ENCODE measurements around the gene MLLT3. TPM values are rescaled to one million over a fixed set of nuclear protein-coding genes. Genes with fewer than 3 reads are reported as not detected.

MLLT3 gene
- total and polyA plus RNA-seq, 2 of the 13 experiments (the other 11 are each of a cell fraction or from before 2014, with no cell fraction given), result 12.3 to 12.6 TPM

DNA sequence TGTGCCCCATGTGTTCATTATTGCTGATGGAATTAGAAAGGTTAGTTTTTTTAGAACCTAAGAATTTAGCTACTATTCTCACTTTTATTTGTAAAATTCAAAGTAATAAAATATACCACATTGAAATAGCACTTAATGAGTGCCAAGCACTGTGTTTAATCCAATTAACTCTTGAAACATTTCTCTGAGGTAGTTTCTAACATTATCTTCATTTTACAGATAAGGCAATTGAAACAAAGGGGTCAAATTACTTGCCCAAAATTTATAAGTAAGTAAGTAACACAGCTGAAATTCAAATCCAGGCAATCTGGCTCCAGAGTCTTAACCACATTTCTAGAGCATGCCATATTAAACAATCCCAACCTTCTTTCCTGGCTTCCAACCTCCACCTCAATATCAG is 84.2 kb downstream of the MLLT3 start:
- Histone ChIP-seq H3K36me3 (replicated peaks in 1 of 2; ENCODE audit: control insufficient read depth in 1 of 2, insufficient read depth in 2 of 2, low read length in 2 of 2) (no peaks in the 10 kb centered on the region), H3K4me3 (replicated peaks in 1 of 3; ENCODE audit: insufficient read depth in 1 of 3, low read depth in 2 of 3, low read length in 3 of 3) (no peak overlapping the region), H3K27ac (ENCODE audit: extremely low read length, insufficient read depth, low read length) (no peak overlapping the region), H2AFZ (ENCODE audit: low read length) (no peak overlapping the region), H3K9me3 (ENCODE audit: low read length) (peaks cover 23% of the 10 kb centered on the region), H3K4me1 (ENCODE audit: insufficient read depth, low read length) (no peaks in the 10 kb centered on the region), H3K9ac (ENCODE audit: insufficient read depth, low read depth, low read length) (no peak overlapping the region), H3K27me3 (ENCODE audit: control insufficient read depth in 1 of 2, insufficient read depth in 2 of 2, low read length in 2 of 2) (no peaks in the 10 kb centered on the region), H4K20me1 (ENCODE audit: insufficient read depth, low read length) (no peaks in the 10 kb centered on the region), H3K79me2 (ENCODE audit: insufficient read depth, low read length) (peaks cover 3% of the 10 kb centered on the region), H3K4me2 (ENCODE audit: low read depth, low read length) (no peak overlapping the region)
- intact Hi-C loops (cut with micrococcal nuclease; ENCODE audit: unreplicated experiment) (no loop called here), in situ Hi-C loops (cut with HindIII; ENCODE audit: extremely low pct_ligation_motif_present, low pct_unique_long_range_greater_than_20kb) (loop anchor here (10.0 kb wide), 1 partner anchor 83 kb away; no protein-coding TSS in a partner anchor)
- FAIRE-seq (no peak), DNase-seq (ENCODE audit: low spot score) (no peak), ATAC-seq (no peak)
- CTCF ChIA-PET (ENCODE audit: low intra/inter-chr PET ratio, low total read pairs), result no interaction called here
- POLR2A ChIA-PET, result no interaction called here
- BruUV-seq (replicated peaks), result no TSS peak
- TF ChIP-seq KAT8 (CRISPR knock-in tag; IDR thresholded peaks at IDR 0.05) (no peak), ZNF34 (CRISPR knock-in tag; IDR thresholded peaks at IDR 0.05; ENCODE audit: borderline replicate concordance) (no peak), ZNF138 (CRISPR knock-in tag; IDR thresholded peaks at IDR 0.05; ENCODE audit: low read depth) (no peak), IKZF1 (IDR thresholded peaks at IDR 0.05) (no peak), FOXM1 (CRISPR knock-in tag; IDR thresholded peaks at IDR 0.05) (no peak), RARA (CRISPR knock-in tag; IDR thresholded peaks at IDR 0.05) (no peak), MED1 (CRISPR knock-in tag; IDR thresholded peaks at IDR 0.05) (no peak), DR1 (CRISPR knock-in tag; IDR thresholded peaks at IDR 0.05) (no peak), ZNF17 (CRISPR knock-in tag; IDR thresholded peaks at IDR 0.05) (no peak), FOXK2 (IDR thresholded peaks at IDR 0.05) (no peak), ZNF251 (CRISPR knock-in tag; IDR thresholded peaks at IDR 0.05) (no peak), MBD4 (IDR thresholded peaks at IDR 0.05; ENCODE audit: borderline replicate concordance, low read length) (no peak), ZNF180 (CRISPR knock-in tag; IDR thresholded peaks at IDR 0.05; ENCODE audit: borderline replicate concordance, low read depth) (no peak), ZFP41 (CRISPR knock-in tag; IDR thresholded peaks at IDR 0.05; ENCODE audit: borderline replicate concordance) (no peak)
- TF ChIP-seq, protein P1, sequence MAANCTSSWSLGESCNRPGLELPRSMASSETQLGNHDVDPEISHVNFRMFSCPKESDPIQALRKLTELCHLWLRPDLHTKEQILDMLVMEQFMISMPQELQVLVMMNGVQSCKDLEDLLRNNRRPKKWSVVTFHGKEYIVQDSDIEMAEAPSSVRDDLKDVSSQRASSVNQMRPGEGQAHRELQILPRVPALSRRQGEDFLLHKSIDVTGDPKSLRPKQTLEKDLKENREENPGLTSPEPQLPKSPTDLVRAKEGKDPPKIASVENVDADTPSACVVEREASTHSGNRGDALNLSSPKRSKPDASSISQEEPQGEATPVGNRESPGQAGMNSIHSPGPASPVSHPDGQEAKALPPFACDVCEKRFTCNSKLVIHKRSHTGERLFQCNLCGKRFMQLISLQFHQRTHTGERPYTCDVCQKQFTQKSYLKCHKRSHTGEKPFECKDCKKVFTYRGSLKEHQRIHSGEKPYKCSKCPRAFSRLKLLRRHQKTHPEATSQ (CRISPR knock-in tag; IDR thresholded peaks at IDR 0.05; ENCODE audit: borderline replicate concordance), result no peak

Measured in HepG2 (cell line).